Endothelial cell of umbilical vein (primary cell): ENCODE results near the gene MYH10. TPM values are rescaled to one million over a fixed set of nuclear protein-coding genes. Genes with fewer than 3 reads are reported as not detected.

ENCODE experiments used
- BruUV-seq: library from RNA; stranded (reverse); fragments of 400-500 nt; replicated peaks from 2 replicates; lab custom pipeline; 2021; lab: Mats Ljungman, UMichigan
- CTCF ChIA-PET: fragments of 300-600, 350-600 bp; sonication (Branson Sonifier 250); formaldehyde crosslinking; loops from one replicate; lab custom pipeline; 2021; ENCODE audit warnings: antibody characterized with exemption, inconsistent platforms; lab: Charles Lee
- POLR2A ChIA-PET: fragments of 300-600, 350-600 bp; sonication (Branson Sonifier 250); formaldehyde crosslinking; loops from one replicate; lab custom pipeline; 2021; ENCODE audit warnings: antibody characterized with exemption, inconsistent platforms; lab: Charles Lee
- DNase-seq: peaks from one replicate; pipeline ENCODE4 v3.0.0-alpha.2; 2011; ENCODE audit warnings: low read depth, low spot score
- FAIRE-seq: peaks from 2 replicates; lab custom pipeline; 2011; peaks lifted over from hg19 to GRCh38; lab: Jason Lieb, UNC
- H2AFZ ChIP-seq: 2 replicates; pipeline ENCODE4 v1.6.0; 2012; ENCODE audit warnings: low read depth, low read length, control low read depth, inconsistent platforms
- H3K27ac ChIP-seq: 2 replicates; pipeline ENCODE4 v1.5.1; 2011; ENCODE audit warnings: low read depth, mild to moderate bottlenecking, control low read depth, low read length, moderate library complexity; ENCODE audit not compliant: insufficient read depth
- H3K27me3 ChIP-seq, 2 experiments: 2 replicates each; pipeline versions ENCODE4 v1.6.0 to v1.6.1; 2011; ENCODE audit warnings: low read length in 2 of 2, mixed read lengths in 1 of 2; ENCODE audit not compliant: control insufficient read depth in 2 of 2, insufficient read depth in 2 of 2
- H3K36me3 ChIP-seq, 2 experiments: 2 replicates in 1 of 2; 3 replicates in 1 of 2; pipeline ENCODE4 v1.5.1; 2011; ENCODE audit warnings: low read length in 2 of 2, mild to moderate bottlenecking in 1 of 2, moderate library complexity in 1 of 2; ENCODE audit not compliant: control insufficient read depth in 2 of 2, insufficient read depth in 2 of 2; ENCODE audit errors: extremely low read depth in 1 of 2
- H3K4me1 ChIP-seq: 3 replicates; pipeline ENCODE4 v1.5.1; 2011; ENCODE audit warnings: mild to moderate bottlenecking, low read length; ENCODE audit not compliant: control insufficient read depth, insufficient read depth; ENCODE audit errors: extremely low read depth
- H3K4me2 ChIP-seq: 2 replicates; pipeline ENCODE4 v1.6.1; 2011; ENCODE audit warnings: low read length, control low read depth, mixed read lengths; ENCODE audit not compliant: insufficient read depth
- H3K4me3 ChIP-seq, 3 experiments: fragments of 200-600 bp in 1 of 3; sonication (generic), shearing (Covaris generic) in 1 of 3; replicated peaks in 1 of 3; 2 replicates each; pipeline ENCODE4 v1.5.1; 2011 to 2016; ENCODE audit warnings: control low read depth in 3 of 3, low read length in 3 of 3, mild to moderate bottlenecking in 2 of 3, inconsistent platforms in 1 of 3, low read depth in 1 of 3, moderate library complexity in 1 of 3; ENCODE audit not compliant: insufficient read depth in 1 of 3
- H3K79me2 ChIP-seq: 2 replicates; pipeline ENCODE4 v1.6.0; 2012; ENCODE audit warnings: low read length, inconsistent platforms; ENCODE audit not compliant: control insufficient read depth, insufficient read depth
- H3K9ac ChIP-seq: replicated peaks from 2 replicates; pipeline ENCODE3; 2011; ENCODE audit warnings: low read length, control low read depth; ENCODE audit not compliant: insufficient read depth; ENCODE audit errors: extremely low read depth
- H3K9me1 ChIP-seq: replicated peaks from 3 replicates; pipeline ENCODE4 v1.6.0; 2011; ENCODE audit warnings: mild to moderate bottlenecking, low read length; ENCODE audit not compliant: control insufficient read depth, insufficient read depth; ENCODE audit errors: extremely low read depth
- H3K9me3 ChIP-seq: replicated peaks from 2 replicates; pipeline ENCODE4 v1.5.1; 2012; ENCODE audit warnings: low read length, inconsistent platforms; ENCODE audit not compliant: control insufficient read depth, insufficient read depth
- H4K20me1 ChIP-seq: replicated peaks from 2 replicates; pipeline ENCODE3; 2011; ENCODE audit warnings: mild to moderate bottlenecking, low read length; ENCODE audit not compliant: control insufficient read depth, insufficient read depth; ENCODE audit errors: extremely low read depth
- CTCF ChIP-seq, 2 donors: IDR thresholded peaks; 1 replicate in 1 of 2; 2 replicates in 1 of 2; pipeline ENCODE4 v1.5.1; 2011; ENCODE audit warnings: low read length in 2 of 2, mild to moderate bottlenecking in 2 of 2, moderate library complexity in 2 of 2, control low read depth in 1 of 2, inconsistent platforms in 1 of 2, low read depth in 1 of 2; ENCODE audit not compliant: insufficient read depth in 1 of 2; ENCODE audit errors: extremely low read depth in 1 of 2
- EZH2 ChIP-seq: IDR thresholded peaks from 2 replicates; pipeline ENCODE4 v1.6.1; 2012; ENCODE audit warnings: borderline replicate concordance, low read depth, mild to moderate bottlenecking, moderate library complexity, low read length, inconsistent platforms; ENCODE audit not compliant: severe bottlenecking
- FOS ChIP-seq: IDR thresholded peaks from 2 replicates; pipeline ENCODE4 v1.6.1; 2011; ENCODE audit warnings: mild to moderate bottlenecking, low read length, moderate library complexity, borderline replicate concordance; ENCODE audit not compliant: insufficient read depth
- GATA2 ChIP-seq: IDR thresholded peaks from 2 replicates; pipeline ENCODE4 v1.7.0; 2011; ENCODE audit warnings: low read depth, mild to moderate bottlenecking, moderate library complexity, mixed read lengths, low read length; ENCODE audit not compliant: insufficient read length, insufficient read depth
- JUN ChIP-seq: IDR thresholded peaks from 2 replicates; pipeline ENCODE4 v1.6.1; 2011; ENCODE audit warnings: borderline replicate concordance, low read depth; ENCODE audit not compliant: insufficient read length, insufficient read depth
- MAX ChIP-seq: IDR thresholded peaks from 2 replicates; pipeline ENCODE4 v1.6.1; 2011; ENCODE audit not compliant: insufficient read depth, insufficient read length
- MYC ChIP-seq: IDR thresholded peaks from one replicate; pipeline ENCODE4 v1.6.1; 2011; ENCODE audit warnings: mild to moderate bottlenecking, low read depth, low read length
- POLR2A ChIP-seq: IDR thresholded peaks from 2 replicates; pipeline ENCODE4 v1.6.1; 2012; ENCODE audit warnings: low read depth, mild to moderate bottlenecking, control low read depth, low read length
- POLR2AphosphoS5 ChIP-seq: IDR thresholded peaks from 2 replicates; pipeline ENCODE4 v1.6.1; 2012; ENCODE audit warnings: low read depth, mild to moderate bottlenecking, control low read depth, low read length, moderate library complexity; ENCODE audit not compliant: insufficient read depth
- dilution Hi-C: fragments of 300-500 bp; cut with MboI; formaldehyde crosslinking; loops from one replicate; pipeline ENCODE4 v1.15.0; 2019; ENCODE audit warnings: low sequenced_read_pairs; ENCODE audit not compliant: extremely low pct_ligation_motif_present
- intact Hi-C: fragments of 100-400 bp; cut with micrococcal nuclease; formaldehyde crosslinking; loops from one replicate; pipeline ENCODE4 v1.10.0; 2022
- polyA plus RNA-seq, 4 experiments: library from polyadenylated mRNA; depleted of rRNA in 3 of 4; stranded (reverse) in 3 of 4; unstranded in 1 of 4; fragments of >200 nt; gene quantifications; 2 replicates each; pipeline versions ENCODE4 v1.2.1 to v1.2.3, GENCODE V29; 2011 to 2012; ENCODE audit warnings: missing spikeins in 1 of 4
- total RNA-seq: library from RNA; stranded (reverse); gene quantifications from 2 replicates; pipeline ENCODE4 v1.2.3, GENCODE V29; 2021

MYH10 gene
- total and polyA plus RNA-seq, 2 donors (not counting 3 experiments of a cell fraction or from before 2014, with no cell fraction given) = 73.4 to 232 TPM

- Histone ChIP-seq H3K79me2 (no peaks in the 10 kb centered on the region), H2AFZ (no peak overlapping the region), H3K9me3 (no peaks in the 10 kb centered on the region), H3K4me1 (no peaks in the 10 kb centered on the region), H3K27ac (no peak overlapping the region), H3K27me3 (no peaks in the 10 kb centered on the region), H3K9me1 (no peaks in the 10 kb centered on the region), H4K20me1 (no peaks in the 10 kb centered on the region), H3K4me3 (no peak overlapping the region), H3K4me2 (no peak overlapping the region), H3K36me3 (peaks cover 20 to 62% of the 10 kb centered on the region in 2 experiments), H3K9ac (no peak overlapping the region)
- intact Hi-C loops (no loop called here), dilution Hi-C loops (no loop called here)
- BruUV-seq = no TSS peak
- DNase-seq = no peak
- TF ChIP-seq GATA2 = no peak
- TF ChIP-seq MAX = no peak
- TF ChIP-seq FOS = no peak
- FAIRE-seq = no peak
- ChIA-PET POLR2A (interaction anchor here (0.5 kb wide), 1 partner anchor 43 kb away, joined by 5 read pairs; no protein-coding TSS in a partner anchor), CTCF (interaction anchor here (0.8 kb wide), 1 partner anchor 14 kb away, joined by 3 read pairs; no protein-coding TSS in a partner anchor)
Observed at GRCh38 chr17:8499171-8499570, 131.4 kb downstream of the MYH10 start.

GRCh38 chr17:8496081-8496480 lies 134.4 kb downstream of the MYH10 start:
- H3K27ac ChIP-seq = no peak overlapping the region
- H3K9ac ChIP-seq = no peak overlapping the region
- no peak overlapping the region for H2AFZ ChIP-seq
- no peaks in the 10 kb centered on the region for H3K9me3 ChIP-seq
- no peaks in the 10 kb centered on the region for H3K79me2 ChIP-seq
- ChIA-PET CTCF (interaction anchor here (1.3 to 1.4 kb wide), 2 partner anchors 8 to 249 kb away, joined by 3 to 4 read pairs; no protein-coding TSS in a partner anchor), POLR2A (no interaction called here)
- no TSS peak for BruUV-seq
- dilution Hi-C loops (no loop called here), intact Hi-C loops (no loop called here)
- H3K4me1 ChIP-seq = no peaks in the 10 kb centered on the region
- FAIRE-seq (no peak), DNase-seq (no peak)
- H3K4me3 ChIP-seq = no peak overlapping the region
- H3K36me3 ChIP-seq = peaks cover 27 to 67% of the 10 kb centered on the region in 2 experiments
- TF ChIP-seq MAX (no peak), JUN (no peak), FOS (no peak), MYC (no peak), GATA2 (no peak), CTCF (IDR thresholded peaks at IDR 0.05; ENCODE audit: extremely low read depth in 1 of 2, insufficient read depth in 1 of 2, low read depth in 1 of 2, low read length in 2 of 2) (no peak), POLR2AphosphoS5 (no peak), EZH2 (no peak), POLR2A (no peak)
- no peaks in the 10 kb centered on the region for H3K27me3 ChIP-seq
- no peaks in the 10 kb centered on the region for H3K9me1 ChIP-seq
- H4K20me1 ChIP-seq = no peaks in the 10 kb centered on the region
- H3K4me2 ChIP-seq = no peak overlapping the region
